Neural cell (in vitro differentiated cells): ENCODE measurements around the gene FBXO45. TPM values are rescaled to one million over a fixed set of nuclear protein-coding genes. Genes with fewer than 3 reads are reported as not detected.

Experiments
- H2AFZ ChIP-seq: fragments of 200-600, 300-800 bp; sonication (generic), shearing (Covaris generic); 2 replicates; pipeline ENCODE4 v1.6.0; 2014; ENCODE audit warnings: low read depth, mild to moderate bottlenecking, antibody characterized with exemption, low read length, moderate library complexity
- H3F3A ChIP-seq: fragments of 200-600 bp; shearing (Covaris generic); 2 replicates; pipeline ENCODE4 v1.6.1; 2016; ENCODE audit warnings: mild to moderate bottlenecking, moderate library complexity, mixed read lengths, antibody characterized with exemption, low read length; ENCODE audit not compliant: insufficient read depth, poor library complexity, severe bottlenecking
- H3K27ac ChIP-seq: fragments of 200-600, 300-800 bp; sonication (generic), shearing (Covaris generic); 2 replicates; pipeline ENCODE4 v1.5.1; 2014; ENCODE audit warnings: mild to moderate bottlenecking, low read length, moderate library complexity
- H3K27me3 ChIP-seq: fragments of 300-800, 200-600 bp; sonication (generic), shearing (Covaris generic); 2 replicates; pipeline ENCODE4 v1.6.0; 2014; ENCODE audit warnings: mild to moderate bottlenecking, low read depth, low read length, moderate library complexity; ENCODE audit not compliant: insufficient read depth
- H3K36me3 ChIP-seq: fragments of 300-800, 200-600 bp; sonication (generic), shearing (Covaris generic); 2 replicates; pipeline ENCODE4 v1.5.1; 2014; ENCODE audit warnings: mild to moderate bottlenecking, antibody characterized with exemption, low read length, moderate library complexity; ENCODE audit not compliant: insufficient read depth
- H3K4me2 ChIP-seq: fragments of 300-800, 200-600 bp; sonication (generic), shearing (Covaris generic); 2 replicates; pipeline ENCODE4 v1.6.0; 2014; ENCODE audit warnings: mild to moderate bottlenecking, low read length
- H3K4me3 ChIP-seq: fragments of 300-800, 200-600 bp; sonication (generic), shearing (Covaris generic); 2 replicates; pipeline ENCODE4 v1.5.1; 2014; ENCODE audit warnings: mild to moderate bottlenecking, low read length, moderate library complexity
- H3K79me2 ChIP-seq: fragments of 200-600 bp; shearing (Covaris generic); replicated peaks from 2 replicates; pipeline ENCODE4 v1.6.0; 2014; ENCODE audit warnings: mild to moderate bottlenecking, low read length, moderate library complexity; ENCODE audit not compliant: insufficient read depth
- H3K9ac ChIP-seq: fragments of 300-800, 200-600 bp; sonication (generic), shearing (Covaris generic); 2 replicates; pipeline ENCODE4 v1.6.1; 2016; ENCODE audit warnings: mild to moderate bottlenecking, low read length, mixed read lengths
- H3K9me2 ChIP-seq: fragments of 200-600 bp; shearing (Covaris generic); 2 replicates; pipeline ENCODE4 v1.6.1; 2016; ENCODE audit warnings: mild to moderate bottlenecking, low read length, mixed read lengths; ENCODE audit not compliant: insufficient read depth
- H3K9me3 ChIP-seq: fragments of 200-600, 300-800 bp; sonication (generic), shearing (Covaris generic); 2 replicates; pipeline ENCODE4 v1.6.1; 2016; ENCODE audit warnings: mild to moderate bottlenecking, mixed run types, low read length, moderate library complexity, mixed read lengths
- H4K20me1 ChIP-seq: fragments of 200-600 bp; shearing (Covaris generic); 2 replicates; pipeline ENCODE4 v1.6.1; 2016; ENCODE audit warnings: mild to moderate bottlenecking, mixed run types; ENCODE audit not compliant: insufficient read depth
- EP300 ChIP-seq: fragments of 450-650 bp; conservative IDR thresholded peaks from 2 replicates; pipeline ENCODE4 v1.6.1; 2014; ENCODE audit warnings: antibody characterized with exemption, mild to moderate bottlenecking, moderate library complexity; ENCODE audit not compliant: poor library complexity, severe bottlenecking
- EZH2 ChIP-seq: fragments of 200-600, 300-800 bp; shearing (Covaris generic), sonication (generic); IDR thresholded peaks from 2 replicates; pipeline ENCODE4 v1.6.1; 2014; ENCODE audit warnings: antibody characterized with exemption, low read length, borderline replicate concordance, mild to moderate bottlenecking; ENCODE audit not compliant: insufficient read depth, poor library complexity, severe bottlenecking
- MXI1 ChIP-seq: fragments of 450-650 bp; conservative IDR thresholded peaks from 2 replicates; pipeline ENCODE4 v1.6.1; 2014; ENCODE audit warnings: antibody characterized with exemption, mild to moderate bottlenecking; ENCODE audit not compliant: poor library complexity, severe bottlenecking
- POLR2AphosphoS5 ChIP-seq: IDR thresholded peaks from 2 replicates; pipeline ENCODE4 v1.6.1; 2012
- RAD21 ChIP-seq: fragments of 450-650 bp; conservative IDR thresholded peaks from 2 replicates; pipeline ENCODE4 v1.6.1; 2014; ENCODE audit warnings: antibody characterized with exemption, mild to moderate bottlenecking, moderate library complexity
- SMC3 ChIP-seq: fragments of 450-650 bp; conservative IDR thresholded peaks from 2 replicates; pipeline ENCODE4 v1.6.1; 2014; ENCODE audit warnings: antibody characterized with exemption, mild to moderate bottlenecking, moderate library complexity; ENCODE audit not compliant: poor library complexity
- TAF1 ChIP-seq: IDR thresholded peaks from 2 replicates; pipeline ENCODE4 v1.6.1; 2012; ENCODE audit warnings: low read depth
- polyA plus RNA-seq: library from polyadenylated mRNA; depleted of rRNA; stranded (reverse); fragments of >200 nt; gene quantifications from 2 replicates; pipeline ENCODE4 v1.2.3, GENCODE V29; 2014
- TF ChIP-seq, protein P1 (sequence below): fragments of 450-650 bp; IDR thresholded peaks from 2 replicates; pipeline ENCODE4 v1.5.1; 2014; ENCODE audit warnings: antibody characterized with exemption, mild to moderate bottlenecking, moderate library complexity; ENCODE audit not compliant: poor library complexity, severe bottlenecking
- TF ChIP-seq, protein P2 (sequence below): IDR thresholded peaks from 2 replicates; pipeline ENCODE4 v1.6.1; 2012; ENCODE audit warnings: borderline replicate concordance

FBXO45 gene
- polyA plus RNA-seq, 1 donor from 2014 or later, result 35.3 TPM

DNA sequence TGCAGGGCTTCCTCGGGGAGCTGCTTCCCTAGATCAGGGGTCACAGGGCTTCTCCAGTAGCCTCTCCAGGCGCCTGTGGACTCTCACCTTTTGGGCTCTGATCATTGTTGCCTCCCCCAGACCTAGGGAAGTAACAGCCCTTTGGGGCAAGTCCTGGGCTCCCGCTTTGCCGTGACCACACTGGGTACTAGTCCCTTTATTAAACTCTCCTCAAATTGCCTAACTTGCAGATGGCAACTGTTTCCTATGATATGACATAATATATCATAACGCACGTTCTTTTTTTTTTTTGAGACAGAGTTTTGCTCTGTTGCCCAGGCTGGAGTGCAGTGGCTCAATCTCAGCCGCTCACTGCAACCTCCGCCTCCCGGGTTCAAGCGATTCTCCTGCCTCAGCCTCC lies 53.2 kb downstream of the FBXO45 start:
- Histone ChIP-seq H2AFZ (no peak overlapping the region), H3F3A (no peaks in the 10 kb centered on the region), H3K9ac (no peak overlapping the region), H3K9me2 (no peaks in the 10 kb centered on the region), H3K9me3 (no peaks in the 10 kb centered on the region), H3K27me3 (no peaks in the 10 kb centered on the region), H3K27ac (no peak overlapping the region), H3K4me3 (no peak overlapping the region), H3K79me2 (no peaks in the 10 kb centered on the region), H3K36me3 (no peaks in the 10 kb centered on the region), H3K4me2 (no peak overlapping the region), H4K20me1 (no peaks in the 10 kb centered on the region)
- TF ChIP-seq RAD21 (no peak), EP300 (no peak), SMC3 (no peak), TAF1 (no peak), EZH2 (no peak), MXI1 (no peak), POLR2AphosphoS5 (no peak)
- TF ChIP-seq, protein P1, sequence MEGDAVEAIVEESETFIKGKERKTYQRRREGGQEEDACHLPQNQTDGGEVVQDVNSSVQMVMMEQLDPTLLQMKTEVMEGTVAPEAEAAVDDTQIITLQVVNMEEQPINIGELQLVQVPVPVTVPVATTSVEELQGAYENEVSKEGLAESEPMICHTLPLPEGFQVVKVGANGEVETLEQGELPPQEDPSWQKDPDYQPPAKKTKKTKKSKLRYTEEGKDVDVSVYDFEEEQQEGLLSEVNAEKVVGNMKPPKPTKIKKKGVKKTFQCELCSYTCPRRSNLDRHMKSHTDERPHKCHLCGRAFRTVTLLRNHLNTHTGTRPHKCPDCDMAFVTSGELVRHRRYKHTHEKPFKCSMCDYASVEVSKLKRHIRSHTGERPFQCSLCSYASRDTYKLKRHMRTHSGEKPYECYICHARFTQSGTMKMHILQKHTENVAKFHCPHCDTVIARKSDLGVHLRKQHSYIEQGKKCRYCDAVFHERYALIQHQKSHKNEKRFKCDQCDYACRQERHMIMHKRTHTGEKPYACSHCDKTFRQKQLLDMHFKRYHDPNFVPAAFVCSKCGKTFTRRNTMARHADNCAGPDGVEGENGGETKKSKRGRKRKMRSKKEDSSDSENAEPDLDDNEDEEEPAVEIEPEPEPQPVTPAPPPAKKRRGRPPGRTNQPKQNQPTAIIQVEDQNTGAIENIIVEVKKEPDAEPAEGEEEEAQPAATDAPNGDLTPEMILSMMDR, result no peak
- TF ChIP-seq, protein P2, sequence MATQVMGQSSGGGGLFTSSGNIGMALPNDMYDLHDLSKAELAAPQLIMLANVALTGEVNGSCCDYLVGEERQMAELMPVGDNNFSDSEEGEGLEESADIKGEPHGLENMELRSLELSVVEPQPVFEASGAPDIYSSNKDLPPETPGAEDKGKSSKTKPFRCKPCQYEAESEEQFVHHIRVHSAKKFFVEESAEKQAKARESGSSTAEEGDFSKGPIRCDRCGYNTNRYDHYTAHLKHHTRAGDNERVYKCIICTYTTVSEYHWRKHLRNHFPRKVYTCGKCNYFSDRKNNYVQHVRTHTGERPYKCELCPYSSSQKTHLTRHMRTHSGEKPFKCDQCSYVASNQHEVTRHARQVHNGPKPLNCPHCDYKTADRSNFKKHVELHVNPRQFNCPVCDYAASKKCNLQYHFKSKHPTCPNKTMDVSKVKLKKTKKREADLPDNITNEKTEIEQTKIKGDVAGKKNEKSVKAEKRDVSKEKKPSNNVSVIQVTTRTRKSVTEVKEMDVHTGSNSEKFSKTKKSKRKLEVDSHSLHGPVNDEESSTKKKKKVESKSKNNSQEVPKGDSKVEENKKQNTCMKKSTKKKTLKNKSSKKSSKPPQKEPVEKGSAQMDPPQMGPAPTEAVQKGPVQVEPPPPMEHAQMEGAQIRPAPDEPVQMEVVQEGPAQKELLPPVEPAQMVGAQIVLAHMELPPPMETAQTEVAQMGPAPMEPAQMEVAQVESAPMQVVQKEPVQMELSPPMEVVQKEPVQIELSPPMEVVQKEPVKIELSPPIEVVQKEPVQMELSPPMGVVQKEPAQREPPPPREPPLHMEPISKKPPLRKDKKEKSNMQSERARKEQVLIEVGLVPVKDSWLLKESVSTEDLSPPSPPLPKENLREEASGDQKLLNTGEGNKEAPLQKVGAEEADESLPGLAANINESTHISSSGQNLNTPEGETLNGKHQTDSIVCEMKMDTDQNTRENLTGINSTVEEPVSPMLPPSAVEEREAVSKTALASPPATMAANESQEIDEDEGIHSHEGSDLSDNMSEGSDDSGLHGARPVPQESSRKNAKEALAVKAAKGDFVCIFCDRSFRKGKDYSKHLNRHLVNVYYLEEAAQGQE, result no peak

DNA sequence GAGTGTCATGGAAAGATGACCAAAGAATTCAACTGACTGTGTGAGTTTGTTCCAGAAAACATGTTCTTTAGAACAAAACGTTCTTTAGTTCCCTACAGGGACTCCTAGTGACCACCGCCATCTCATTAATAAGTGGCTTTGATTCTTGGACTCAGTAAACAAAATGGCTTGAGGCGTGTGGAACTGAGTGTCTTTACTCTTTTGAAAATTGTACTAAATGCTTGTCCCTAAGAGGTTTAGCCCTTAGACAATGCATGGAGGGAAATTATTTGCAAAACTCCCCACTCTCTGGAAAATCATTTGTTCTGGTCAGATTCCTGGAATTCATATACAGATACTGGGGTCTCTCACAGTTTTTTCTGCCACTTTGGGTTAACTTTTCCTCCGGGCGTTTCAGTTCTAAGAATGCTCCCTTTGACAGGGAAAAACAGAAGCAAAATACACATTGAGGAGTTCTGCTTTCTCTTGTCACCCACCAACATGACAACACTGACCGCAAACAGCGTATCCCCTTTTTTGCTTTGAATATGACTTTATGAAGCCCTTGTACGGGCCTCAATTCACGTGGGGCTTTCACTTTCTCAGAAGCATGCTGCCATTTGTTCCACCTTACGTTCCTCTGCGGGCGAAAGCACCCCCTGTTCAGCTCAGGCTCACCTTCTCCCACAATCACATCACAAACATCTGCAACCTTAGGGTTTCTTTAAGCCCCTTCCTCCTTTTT lies 55.8 kb downstream of the FBXO45 start:
- H3K9me3 ChIP-seq, result no peaks in the 10 kb centered on the region
- H3K79me2 ChIP-seq, result no peaks in the 10 kb centered on the region
- H2AFZ ChIP-seq, result no peak overlapping the region
- no peaks in the 10 kb centered on the region for H3K9me2 ChIP-seq
- H3K4me2 ChIP-seq, result no peak overlapping the region
- no peak for TF ChIP-seq TAF1
- no peak for TF ChIP-seq EZH2
- TF ChIP-seq, protein P2, result no peak
- TF ChIP-seq MXI1, result no peak
- no peak for TF ChIP-seq RAD21
- TF ChIP-seq SMC3, result no peak
- no peak for TF ChIP-seq EP300
- TF ChIP-seq, protein P1, result no peak
- no peak for TF ChIP-seq POLR2AphosphoS5
- H3K4me3 ChIP-seq, result no peak overlapping the region
- no peaks in the 10 kb centered on the region for H3K27me3 ChIP-seq
- no peak overlapping the region for H3K27ac ChIP-seq
- H3F3A ChIP-seq, result no peaks in the 10 kb centered on the region
- no peaks in the 10 kb centered on the region for H4K20me1 ChIP-seq
- H3K36me3 ChIP-seq, result no peaks in the 10 kb centered on the region
- no peak overlapping the region for H3K9ac ChIP-seq
